IPS DF 19.7 (cell line): ENCODE data around the gene DDT.
"Not testable (repeated sequence)": the region's sequence is repeated elsewhere in the genome, so short reads cannot be mapped to it uniquely, and the experiment has no call there.

Experiments
- DNase-seq: peaks from one replicate; pipeline ENCODE4 v3.0.0-alpha.2; 2013; ENCODE audit warnings: low read depth, low spot score

Gene DDT

DNA sequence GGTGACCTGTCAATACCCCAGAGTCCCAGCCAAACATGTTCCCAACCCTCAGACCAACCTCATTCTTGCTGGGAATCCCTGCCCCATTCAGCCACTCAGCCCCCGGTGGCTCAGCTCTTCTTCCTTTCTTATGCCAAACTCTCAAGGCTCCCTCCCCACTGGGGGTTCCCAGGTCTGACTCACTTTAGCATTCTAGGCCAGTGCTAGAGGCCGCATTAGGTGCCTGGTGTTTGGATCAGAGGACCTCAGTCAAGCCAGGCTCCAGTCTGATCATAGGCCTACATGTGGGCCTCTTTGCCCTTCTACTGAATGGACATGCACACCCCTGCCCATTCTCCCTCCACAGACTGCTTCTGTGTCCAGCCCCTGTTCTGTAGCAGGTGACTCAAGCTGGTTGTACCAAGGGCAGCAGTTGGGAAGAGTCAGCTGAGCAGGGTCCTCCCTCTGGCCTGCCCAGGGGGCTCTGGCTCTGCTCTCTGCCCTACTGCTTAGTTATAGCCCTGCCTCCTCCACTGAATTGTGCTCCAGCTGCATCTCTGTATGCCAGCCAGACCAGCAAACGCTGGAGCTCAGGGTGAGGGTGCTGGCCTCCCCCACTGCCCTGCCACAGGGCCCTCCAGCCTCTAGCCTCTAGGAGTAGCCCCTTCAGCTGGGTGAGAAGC is 15.5 kb upstream of the DDT start:
- not testable (repeated sequence) for DNase-seq

DNA sequence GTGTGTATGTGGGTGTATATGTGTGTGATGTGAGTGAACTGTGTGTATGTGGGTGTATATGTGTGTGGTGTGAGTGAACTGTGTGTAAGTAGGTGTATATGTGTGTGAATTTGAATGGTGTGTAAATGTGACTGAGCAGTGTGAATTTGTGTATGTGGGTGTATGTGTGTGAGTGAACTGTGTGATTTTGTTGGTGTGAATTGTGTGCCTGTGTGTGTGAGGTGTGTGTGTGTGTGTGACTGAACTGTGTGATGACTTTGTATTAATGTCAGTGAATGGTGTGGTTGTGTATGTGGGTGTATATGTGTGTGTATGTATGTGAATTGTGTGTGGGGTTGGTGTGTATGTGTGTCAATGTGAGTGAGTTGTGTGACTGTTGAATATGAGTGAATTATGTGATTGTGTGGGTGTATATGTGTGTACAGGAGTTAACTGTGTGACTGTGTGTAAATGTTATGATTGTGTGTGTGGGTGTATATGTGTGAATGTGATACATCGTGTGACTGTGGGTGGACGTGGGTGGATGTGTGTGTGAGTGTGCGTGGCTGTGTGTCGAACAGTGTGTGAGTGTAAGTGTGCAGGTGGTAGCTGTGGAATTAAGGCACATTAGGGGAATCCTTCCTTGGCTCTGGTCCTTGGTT is 12.4 kb upstream of the DDT start:
- not testable (repeated sequence) for DNase-seq

DNA sequence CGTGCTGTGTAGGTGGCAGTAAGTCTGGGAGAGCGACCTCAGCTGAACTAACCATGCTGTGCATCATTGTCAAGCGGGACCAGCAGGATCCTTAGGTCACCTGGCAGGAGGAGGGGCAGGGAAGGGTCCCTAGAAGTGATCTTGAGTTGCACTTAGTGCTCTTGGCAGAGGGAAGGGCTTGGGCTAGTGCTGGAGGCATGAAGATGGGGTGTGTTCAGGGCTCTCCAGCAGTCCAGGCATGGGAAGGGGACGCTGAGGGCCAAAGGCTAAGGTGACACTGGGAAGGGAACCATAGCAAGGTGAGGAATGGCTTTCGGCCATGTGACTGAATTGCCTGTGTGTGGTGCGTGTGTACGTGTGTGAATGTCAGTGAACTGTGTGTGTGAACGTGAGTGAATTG is 11.8 kb upstream of the DDT start:
- DNase-seq: not testable (repeated sequence)

DNA sequence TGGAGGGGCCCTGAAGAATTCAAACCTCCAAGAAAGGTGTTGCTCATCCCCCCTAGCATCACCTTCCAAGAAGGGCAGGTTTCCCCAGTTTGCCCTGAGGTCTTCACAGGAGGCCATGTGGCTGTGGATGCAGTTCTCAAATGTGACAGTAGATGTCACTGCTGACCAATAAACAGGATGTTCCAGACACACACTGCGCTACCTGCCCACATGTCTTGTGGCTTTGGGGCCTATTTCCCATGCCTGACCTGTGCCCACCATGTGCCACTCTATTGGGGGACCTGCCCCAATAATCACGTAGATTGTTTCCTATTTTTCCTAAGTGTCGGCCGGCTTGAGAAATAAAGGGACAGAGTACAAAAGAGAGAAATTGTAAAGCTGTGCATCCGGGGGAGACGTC is 10.2 kb upstream of the DDT start:
- no peak for DNase-seq

DNA sequence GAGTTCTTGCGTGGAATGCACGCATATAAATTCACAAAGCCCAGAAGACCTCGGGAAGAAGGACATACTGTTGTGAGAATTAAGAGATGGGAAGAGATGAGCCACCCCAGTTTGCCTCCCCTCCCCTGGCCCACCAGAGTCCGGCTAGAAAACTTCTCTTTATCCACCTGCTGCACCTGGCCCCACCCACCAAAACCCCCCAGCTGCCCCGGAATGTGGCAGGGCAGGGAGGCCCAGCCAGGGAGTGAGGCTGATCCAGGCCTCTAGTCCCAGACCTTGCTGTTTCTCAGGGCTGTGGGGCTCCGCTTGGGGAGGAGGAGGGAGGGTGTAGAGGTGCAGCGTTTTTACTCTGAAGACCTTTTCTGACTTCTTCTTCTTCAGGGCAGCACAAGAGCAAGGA is 6.3 kb upstream of the DDT start:
- not testable (repeated sequence) for DNase-seq

DNA sequence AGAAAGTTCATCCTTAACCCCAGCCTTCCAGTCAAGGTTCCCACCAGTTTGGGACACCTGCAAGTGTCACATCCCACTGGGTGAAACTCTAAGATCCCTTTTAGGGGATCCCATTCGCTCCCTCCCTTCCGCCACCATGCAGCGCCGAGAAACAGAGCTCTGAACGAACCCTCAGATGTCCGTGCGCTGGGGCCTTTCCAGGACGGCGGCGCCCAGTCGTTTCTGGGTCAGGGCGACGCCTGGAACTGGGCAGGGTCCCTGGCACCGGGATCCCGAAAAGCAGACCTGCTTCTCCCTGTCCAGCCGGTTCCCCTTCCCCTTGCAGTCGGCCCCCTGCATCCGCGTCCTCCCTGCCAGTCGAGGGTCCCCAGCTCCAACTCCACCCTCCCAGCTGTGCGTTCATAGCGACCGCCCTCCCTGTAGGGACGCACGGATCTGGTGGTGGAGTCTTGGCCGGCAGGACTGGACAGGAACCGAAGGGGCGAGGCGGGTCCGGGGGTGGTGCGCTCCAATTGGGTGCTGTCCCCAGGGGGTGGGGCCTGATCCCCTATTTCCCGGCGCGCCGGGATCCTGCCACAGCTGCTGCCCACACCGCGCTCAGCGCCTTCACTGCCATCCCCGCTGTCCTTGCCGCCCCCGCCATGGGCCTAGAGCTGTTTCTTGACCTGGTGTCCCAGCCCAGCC is 5.5 kb upstream of the DDT start, which contains the start of gene GSTT2:
TSS of gene GSTT2 (plus strand) at position 578 of the 684 bp plus-strand sequence.
- DNase-seq: not testable (repeated sequence)

DNA sequence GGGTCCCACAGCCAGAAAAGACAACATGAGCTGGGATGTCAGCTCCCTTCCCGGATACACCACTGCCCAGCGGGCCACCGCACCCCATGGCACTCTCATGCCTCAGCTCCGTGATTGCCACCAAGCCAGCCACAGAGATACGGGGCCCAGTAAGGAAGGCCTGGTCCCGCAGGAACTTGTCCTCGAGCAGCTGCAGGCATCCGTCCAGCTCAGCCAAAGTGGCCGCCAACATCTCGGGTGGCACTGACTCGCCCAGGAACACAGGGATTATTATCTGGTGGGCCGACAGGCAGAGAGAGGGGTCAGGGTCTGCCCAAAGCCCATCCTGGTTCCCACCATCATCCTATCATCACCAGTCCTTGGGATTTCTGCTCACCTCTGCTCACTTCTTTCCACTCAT is 3.1 kb upstream of the DDT start:
- not testable (repeated sequence) for DNase-seq

DNA sequence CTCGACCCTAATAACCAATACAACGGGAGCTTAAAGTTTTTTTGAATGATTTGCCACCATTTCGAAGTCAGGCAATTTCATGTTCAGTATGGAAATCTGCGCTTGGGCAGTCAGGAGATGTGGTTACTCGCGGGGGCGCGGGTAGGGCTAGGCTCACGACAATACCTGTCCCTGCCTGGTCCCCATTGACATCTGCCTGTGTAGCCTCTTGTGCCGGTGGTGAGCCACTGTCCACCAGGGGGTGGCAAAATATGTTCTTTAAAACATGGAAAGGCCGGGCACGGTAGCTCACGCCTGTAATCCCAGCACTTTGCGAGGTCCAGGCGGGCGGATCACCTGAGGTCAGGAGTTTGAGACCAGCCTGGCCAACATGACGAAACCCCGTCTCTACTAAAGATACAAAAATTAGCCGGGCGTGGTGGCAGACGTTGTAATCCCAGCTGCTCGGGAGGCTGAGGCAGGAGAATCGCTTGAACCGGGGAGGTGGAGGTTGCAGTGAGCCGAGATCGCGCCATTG is 653 bp upstream of the DDT start:
- DNase-seq: not testable (repeated sequence)

DNA sequence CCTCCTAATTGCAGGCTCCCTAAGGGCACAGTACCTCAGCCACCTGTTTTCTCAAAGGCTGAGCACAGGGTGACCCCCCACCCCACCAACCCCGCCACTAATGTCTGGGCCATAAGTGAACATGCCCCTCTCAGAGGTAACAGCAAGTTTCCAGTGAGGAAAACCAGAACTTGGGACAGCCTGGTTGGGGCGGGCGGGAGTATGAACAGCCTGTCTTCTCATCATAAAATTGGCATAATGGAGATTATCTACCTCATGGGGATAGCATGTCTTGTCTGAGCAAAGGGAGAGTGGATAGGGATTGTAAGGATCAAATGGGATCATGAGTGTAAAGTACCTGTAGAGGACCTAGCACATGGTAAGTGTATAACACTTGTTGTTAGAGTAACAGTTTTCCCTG is 2.3 kb downstream of the DDT start:
- not testable (repeated sequence) for DNase-seq

DNA sequence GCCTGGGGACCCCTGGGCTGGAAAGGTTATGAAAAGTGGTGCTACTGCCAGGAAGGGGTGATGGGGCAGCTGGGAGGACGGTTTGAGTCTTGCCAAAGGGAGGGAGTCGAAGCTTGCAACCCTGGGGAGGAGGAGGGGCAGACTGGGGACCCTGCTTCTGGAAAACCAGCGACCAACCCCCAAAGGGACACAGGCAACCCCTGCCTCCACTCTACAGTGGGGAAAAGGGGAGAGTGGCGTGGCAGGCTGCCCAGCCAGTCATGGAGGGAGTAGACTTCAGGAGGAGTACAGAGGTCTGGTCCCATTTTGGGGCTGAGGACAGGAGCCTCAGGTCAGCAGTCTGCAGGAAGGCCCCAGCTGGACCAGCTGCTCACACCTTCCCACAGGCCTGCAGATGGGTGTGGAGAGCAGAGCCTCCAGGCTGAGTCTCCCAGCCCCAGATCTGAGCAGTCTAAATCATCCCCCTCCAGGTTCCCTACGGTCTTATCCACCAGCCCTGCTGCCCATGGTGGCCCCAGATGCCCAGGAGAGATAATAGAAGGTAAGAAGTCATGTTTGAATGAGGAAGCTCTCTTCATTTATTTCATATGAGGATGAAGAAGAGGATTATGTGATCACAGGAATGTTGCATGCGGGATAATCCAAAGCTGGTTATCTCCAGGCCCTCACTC is 3.3 kb downstream of the DDT start:
- no peak for DNase-seq

DNA sequence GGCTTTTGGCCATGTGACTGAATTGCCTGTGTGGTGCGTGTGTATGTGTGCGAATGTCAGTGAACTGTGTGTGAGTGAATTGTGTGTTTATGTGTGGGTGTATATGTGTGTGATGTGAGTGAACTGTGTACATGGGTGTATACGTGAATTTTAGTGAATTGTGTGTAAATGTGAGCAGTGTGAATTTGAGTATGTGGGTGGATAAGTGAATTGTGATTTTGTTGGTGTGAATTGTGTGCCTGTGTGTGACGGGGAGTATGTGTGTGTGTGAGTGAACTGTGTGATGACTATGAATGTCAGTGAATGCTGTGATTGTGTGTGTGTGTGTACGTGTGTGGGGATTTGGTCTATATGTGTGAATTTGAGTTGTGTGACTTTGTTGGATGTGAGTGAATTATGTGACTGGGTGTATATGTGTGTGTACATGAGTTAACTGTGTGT is 4.0 kb downstream of the DDT start:
- no peak for DNase-seq

DNA sequence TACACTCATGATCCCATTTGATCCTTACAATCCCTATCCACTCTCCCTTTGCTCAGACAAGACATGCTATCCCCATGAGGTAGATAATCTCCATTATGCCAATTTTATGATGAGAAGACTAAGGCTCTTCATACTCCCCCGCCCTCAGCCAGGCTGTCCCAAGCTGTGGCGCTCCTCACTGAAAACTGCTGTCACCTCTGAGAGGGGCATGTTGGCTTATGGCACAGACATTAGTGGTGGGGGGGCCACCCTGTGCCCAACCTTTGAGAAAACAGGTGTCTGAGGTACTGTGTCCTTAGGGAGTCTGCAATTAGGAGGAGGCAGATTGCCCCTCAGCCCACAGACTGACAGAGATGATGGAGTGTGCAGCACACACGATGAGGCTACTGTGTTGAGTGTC is 5.2 kb downstream of the DDT start:
- no peak for DNase-seq

DNA sequence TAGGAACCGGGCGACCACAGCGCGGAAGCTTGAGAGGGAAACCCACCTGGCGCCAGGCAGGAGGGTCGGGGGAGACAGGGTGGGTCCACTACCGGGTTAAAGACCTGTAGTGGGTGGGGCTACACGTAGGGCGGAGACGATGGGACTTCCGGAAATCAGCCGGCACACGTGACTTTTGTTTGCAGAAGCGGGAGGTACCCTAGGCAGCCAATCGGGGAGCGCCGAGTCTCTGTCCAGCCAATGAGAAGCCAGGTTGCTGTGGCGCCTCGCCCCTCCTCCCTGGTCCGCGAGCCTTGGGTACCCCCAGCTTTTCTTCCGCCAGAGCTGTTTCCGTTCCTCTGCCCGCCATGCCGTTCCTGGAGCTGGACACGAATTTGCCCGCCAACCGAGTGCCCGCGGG is 7.7 kb downstream of the DDT start, which contains the start of gene DDTL:
TSS of gene DDTL (plus strand) at position 321 of the 400 bp plus-strand sequence. CDS start at position 348, 27 bp downstream.
- DNase-seq: not testable (repeated sequence)

DNA sequence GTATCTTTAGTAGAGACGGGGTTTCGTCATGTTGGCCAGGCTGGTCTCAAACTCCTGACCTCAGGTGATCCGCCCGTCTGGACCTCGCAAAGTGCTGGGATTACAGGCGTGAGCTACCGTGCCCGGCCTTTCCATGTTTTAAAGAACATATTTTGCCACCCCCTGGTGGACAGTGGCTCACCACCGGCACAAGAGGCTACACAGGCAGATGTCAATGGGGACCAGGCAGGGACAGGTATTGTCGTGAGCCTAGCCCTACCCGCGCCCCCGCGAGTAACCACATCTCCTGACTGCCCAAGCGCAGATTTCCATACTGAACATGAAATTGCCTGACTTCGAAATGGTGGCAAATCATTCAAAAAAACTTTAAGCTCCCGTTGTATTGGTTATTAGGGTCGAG is 8.1 kb downstream of the DDT start:
- not testable (repeated sequence) for DNase-seq

DNA sequence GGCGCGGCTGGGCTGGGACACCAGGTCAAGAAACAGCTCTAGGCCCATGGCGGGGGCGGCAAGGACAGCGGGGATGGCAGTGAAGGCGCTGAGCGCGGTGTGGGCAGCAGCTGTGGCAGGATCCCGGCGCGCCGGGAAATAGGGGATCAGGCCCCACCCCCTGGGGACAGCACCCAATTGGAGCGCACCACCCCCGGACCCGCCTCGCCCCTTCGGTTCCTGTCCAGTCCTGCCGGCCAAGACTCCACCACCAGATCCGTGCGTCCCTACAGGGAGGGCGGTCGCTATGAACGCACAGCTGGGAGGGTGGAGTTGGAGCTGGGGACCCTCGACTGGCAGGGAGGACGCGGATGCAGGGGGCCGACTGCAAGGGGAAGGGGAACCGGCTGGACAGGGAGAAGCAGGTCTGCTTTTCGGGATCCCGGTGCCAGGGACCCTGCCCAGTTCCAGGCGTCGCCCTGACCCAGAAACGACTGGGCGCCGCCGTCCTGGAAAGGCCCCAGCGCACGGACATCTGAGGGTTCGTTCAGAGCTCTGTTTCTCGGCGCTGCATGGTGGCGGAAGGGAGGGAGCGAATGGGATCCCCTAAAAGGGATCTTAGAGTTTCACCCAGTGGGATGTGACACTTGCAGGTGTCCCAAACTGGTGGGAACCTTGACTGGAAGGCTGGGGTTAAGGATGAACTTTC is 13.0 kb downstream of the DDT start, which contains the start of gene GSTT2B:
TSS of gene GSTT2B (minus strand) at position 112 of the 688 bp plus-strand sequence. CDS start at position 48, 64 bp downstream.
- DNase-seq: not testable (repeated sequence)

DNA sequence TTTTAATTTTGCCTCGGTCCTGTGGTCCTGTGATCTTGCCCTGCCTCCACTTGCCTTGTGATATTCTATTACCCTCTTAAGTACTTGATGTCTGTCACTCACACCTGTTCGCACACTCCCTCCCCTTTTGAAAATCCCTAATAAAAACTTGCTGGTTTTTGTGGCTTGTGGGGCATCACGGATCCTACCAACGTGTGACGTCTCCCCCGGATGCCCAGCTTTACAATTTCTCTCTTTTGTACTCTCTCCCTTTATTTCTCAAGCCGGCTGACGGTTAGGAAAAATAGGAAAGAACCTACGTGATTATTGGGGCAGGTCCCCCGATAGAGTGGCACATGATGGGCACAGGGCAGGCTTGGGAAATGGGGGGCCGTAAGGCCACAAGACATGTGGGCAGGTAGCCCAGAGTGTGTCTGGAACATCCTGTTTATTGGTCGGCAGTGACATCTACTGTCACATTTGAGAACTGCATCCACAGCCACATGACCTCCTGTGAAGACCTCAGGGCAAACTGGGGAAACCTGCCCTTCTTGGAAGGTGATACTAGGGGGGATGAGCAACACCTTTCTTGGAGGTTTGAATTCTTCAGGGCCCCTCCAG is 17.8 kb downstream of the DDT start:
- peak; percentile 35 for DNase-seq

DNA sequence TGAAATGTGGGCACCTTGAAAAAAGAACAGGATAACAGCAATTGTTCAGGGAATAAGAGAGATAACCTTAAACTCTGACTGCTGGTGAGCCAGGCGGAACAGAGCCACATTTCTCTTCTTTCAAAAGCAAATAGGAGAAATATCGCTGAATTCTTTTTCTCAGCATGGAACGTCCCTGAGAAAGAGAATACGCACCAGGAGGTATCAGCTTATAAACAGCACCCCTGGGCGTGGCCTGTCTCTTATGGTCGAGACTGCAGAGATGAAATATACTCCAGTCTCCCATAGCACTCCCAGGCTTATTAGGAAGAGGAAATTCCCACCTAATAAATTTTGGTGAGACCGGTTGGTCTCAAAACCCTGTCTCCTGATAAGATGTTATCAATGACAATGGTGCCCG is 18.4 kb downstream of the DDT start:
- not testable (repeated sequence) for DNase-seq

DNA sequence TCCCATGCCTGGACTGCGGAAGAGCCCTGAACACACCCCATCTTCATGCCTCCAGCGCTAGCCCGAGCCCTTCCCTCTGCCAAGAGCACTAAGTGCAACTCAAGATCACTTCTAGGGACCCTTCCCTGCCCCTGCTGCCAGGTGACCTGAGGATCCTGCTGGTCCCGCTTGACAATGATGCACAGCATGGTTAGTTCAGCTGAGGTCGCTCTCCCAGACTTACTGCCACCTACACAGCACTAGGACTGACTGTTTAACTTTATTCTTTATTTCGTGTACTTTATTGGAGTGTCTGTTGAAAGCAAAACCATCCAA is 19.3 kb downstream of the DDT start:
- not testable (repeated sequence) for DNase-seq

DNA sequence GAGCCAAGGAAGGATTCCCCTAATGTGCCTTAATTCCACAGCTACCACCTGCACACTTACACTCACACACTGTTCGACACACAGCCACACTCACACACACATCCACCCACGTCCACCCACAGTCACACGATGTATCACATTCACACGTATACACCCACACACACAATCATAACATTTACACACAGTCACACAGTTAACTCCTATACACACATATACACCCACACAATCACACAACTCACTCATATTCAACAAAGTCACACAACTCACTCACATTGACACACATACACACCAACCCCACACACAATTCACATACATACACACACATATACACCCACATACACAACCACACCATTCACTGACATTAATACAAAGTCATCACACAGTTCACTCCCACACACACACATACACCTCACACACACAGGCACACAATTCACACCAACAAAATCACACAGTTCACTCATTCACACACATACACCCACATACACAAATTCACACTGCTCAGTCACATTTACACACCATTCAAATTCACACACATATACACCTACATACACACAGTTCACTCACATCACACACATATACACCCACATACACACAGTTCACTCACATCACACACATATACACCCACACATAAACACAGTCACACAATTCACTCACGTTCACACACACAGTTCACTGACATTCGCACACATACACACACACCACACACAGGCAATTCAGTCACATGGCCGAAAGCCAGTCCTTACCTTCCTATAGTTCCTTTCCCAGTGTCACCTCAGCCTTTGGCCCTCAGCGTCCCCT is 19.8 kb downstream of the DDT start:
- not testable (repeated sequence) for DNase-seq

DNA sequence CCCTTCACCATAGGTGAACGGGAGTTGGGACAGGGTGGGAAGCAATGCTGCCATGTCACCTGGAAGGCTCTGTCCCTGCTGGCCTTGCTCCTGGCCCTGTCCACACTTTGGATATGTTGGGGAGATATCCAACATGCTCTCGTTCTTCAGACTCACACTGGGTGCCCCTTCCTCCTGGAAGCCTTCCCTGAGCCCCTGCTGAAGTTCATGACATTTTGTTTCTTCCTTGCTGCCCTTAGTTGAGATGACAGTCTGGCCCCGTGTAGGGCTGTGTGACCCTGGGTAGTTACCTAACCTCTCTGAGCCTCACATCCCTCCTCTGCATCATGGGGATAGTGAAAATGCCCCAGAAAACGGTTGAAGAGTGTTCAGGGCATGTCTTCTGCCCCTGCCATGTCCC is 20.8 kb downstream of the DDT start:
- DNase-seq: not testable (repeated sequence)
